H9 (cell line): ENCODE results near the gene EEF2K. TPM values are rescaled to one million over a fixed set of nuclear protein-coding genes. Genes with fewer than 3 reads are reported as not detected.

ENCODE experiments used
- DNase-seq: peaks from one replicate; pipeline ENCODE4 v3.0.0-alpha.2; 2017
- H2AFZ ChIP-seq: one replicate; pipeline ENCODE4 v1.6.1; 2013; ENCODE audit warnings: mild to moderate bottlenecking, low read length, control low read depth, moderate library complexity
- H2AK5ac ChIP-seq: 2 replicates; pipeline ENCODE4 v1.6.1; 2013; ENCODE audit warnings: low read length, control low read depth, mixed read lengths; ENCODE audit not compliant: insufficient read length
- H2BK120ac ChIP-seq: one replicate; pipeline ENCODE4 v1.6.1; 2013; ENCODE audit warnings: low read depth, mild to moderate bottlenecking, low read length, control low read depth, inconsistent platforms; ENCODE audit not compliant: poor library complexity, severe bottlenecking
- H2BK12ac ChIP-seq: 2 replicates; pipeline ENCODE4 v1.6.1; 2013; ENCODE audit warnings: low read length, control low read depth, mixed read lengths, low read depth; ENCODE audit not compliant: insufficient read length
- H2BK15ac ChIP-seq: 2 replicates; pipeline ENCODE4 v1.6.1; 2013; ENCODE audit warnings: low read depth, low read length, control low read depth
- H2BK20ac ChIP-seq: one replicate; pipeline ENCODE4 v1.6.1; 2013; ENCODE audit warnings: low read depth, mild to moderate bottlenecking, low read length, control low read depth, inconsistent platforms; ENCODE audit not compliant: poor library complexity, severe bottlenecking
- H2BK5ac ChIP-seq: 2 replicates; pipeline ENCODE4 v1.6.1; 2013; ENCODE audit warnings: low read length, control low read depth, mixed read lengths; ENCODE audit not compliant: insufficient read length
- H3K14ac ChIP-seq: 2 replicates; pipeline ENCODE4 v1.6.1; 2013; ENCODE audit warnings: low read length, control low read depth; ENCODE audit not compliant: insufficient read depth
- H3K18ac ChIP-seq: 2 replicates; pipeline ENCODE4 v1.6.1; 2013; ENCODE audit warnings: low read depth, mild to moderate bottlenecking, mixed read lengths, low read length, control low read depth; ENCODE audit not compliant: insufficient read length
- H3K23ac ChIP-seq: 2 replicates; pipeline ENCODE4 v1.6.1; 2013; ENCODE audit warnings: low read length, control low read depth, mixed read lengths, low read depth; ENCODE audit not compliant: insufficient read length
- H3K23me2 ChIP-seq: 2 replicates; pipeline ENCODE4 v1.6.1; 2013; ENCODE audit warnings: low read depth, mild to moderate bottlenecking, mixed read lengths, low read length, control low read depth; ENCODE audit not compliant: insufficient read length, poor library complexity, severe bottlenecking
- H3K27ac ChIP-seq: 2 replicates; pipeline ENCODE4 v1.5.1; 2013; ENCODE audit warnings: low read length, control low read depth, mixed read lengths, low read depth; ENCODE audit not compliant: insufficient read length
- H3K27me3 ChIP-seq: 2 replicates; pipeline ENCODE4 v1.6.1; 2013; ENCODE audit warnings: low read length, control low read depth, inconsistent platforms; ENCODE audit not compliant: insufficient read depth
- H3K4ac ChIP-seq: 2 replicates; pipeline ENCODE4 v1.6.1; 2013; ENCODE audit warnings: low read depth, mild to moderate bottlenecking, control low read depth, inconsistent platforms, low read length, moderate library complexity
- H3K4me1 ChIP-seq: 2 replicates; pipeline ENCODE4 v1.6.1; 2013; ENCODE audit warnings: low read length, control low read depth, inconsistent platforms; ENCODE audit not compliant: insufficient read depth
- H3K4me2 ChIP-seq: 2 replicates; pipeline ENCODE4 v1.6.1; 2013; ENCODE audit warnings: low read length, control low read depth, mixed read lengths; ENCODE audit not compliant: insufficient read length, insufficient read depth
- H3K56ac ChIP-seq: 2 replicates; pipeline ENCODE4 v1.6.1; 2013; ENCODE audit warnings: low read depth, mild to moderate bottlenecking, mixed read lengths, low read length, control low read depth; ENCODE audit not compliant: insufficient read length
- H3K79me1 ChIP-seq: 2 replicates; pipeline ENCODE4 v1.6.1; 2013; ENCODE audit warnings: low read depth, mild to moderate bottlenecking, moderate library complexity, low read length, control low read depth, inconsistent platforms; ENCODE audit not compliant: insufficient read depth, poor library complexity, severe bottlenecking
- H3K79me2 ChIP-seq: 2 replicates; pipeline ENCODE4 v1.6.1; 2013; ENCODE audit warnings: low read length, control low read depth, inconsistent platforms; ENCODE audit not compliant: insufficient read depth
- H3K9ac ChIP-seq: 2 replicates; pipeline ENCODE4 v1.6.1; 2013; ENCODE audit warnings: low read length, control low read depth, mixed read lengths; ENCODE audit not compliant: insufficient read length; ENCODE audit errors: extremely low read depth
- H3K9me3 ChIP-seq: one replicate; pipeline ENCODE4 v1.6.1; 2013; ENCODE audit warnings: low read depth, low read length, inconsistent platforms; ENCODE audit not compliant: control insufficient read depth
- H3T11ph ChIP-seq: one replicate; pipeline ENCODE4 v1.6.1; 2013; ENCODE audit warnings: mild to moderate bottlenecking, low read length, control low read depth, inconsistent platforms
- H4K20me1 ChIP-seq: one replicate; pipeline ENCODE4 v1.6.1; 2013; ENCODE audit not compliant: control insufficient read depth, insufficient read length, insufficient read depth
- H4K5ac ChIP-seq: 2 replicates; pipeline ENCODE4 v1.6.1; 2013; ENCODE audit warnings: low read depth, mild to moderate bottlenecking, mixed read lengths, low read length, control low read depth; ENCODE audit not compliant: insufficient read length
- H4K8ac ChIP-seq: replicated peaks from 2 replicates; pipeline ENCODE4 v1.6.1; 2013; ENCODE audit warnings: low read length, control low read depth, mixed read lengths, low read depth; ENCODE audit not compliant: insufficient read length
- H4K91ac ChIP-seq: 2 replicates; pipeline ENCODE4 v1.6.1; 2013; ENCODE audit warnings: low read depth, mild to moderate bottlenecking, moderate library complexity, mixed read lengths, low read length, control low read depth; ENCODE audit not compliant: insufficient read length
- H3K27ac Mint-ChIP-seq, 3 experiments: 2 replicates in 2 of 3; 3 replicates in 1 of 3; pipeline ENCODE4 v1.8.0; 2020 to 2021; ENCODE audit warnings: mixed read lengths in 3 of 3, mild to moderate bottlenecking in 1 of 3, moderate library complexity in 1 of 3
- H3K27me3 Mint-ChIP-seq: 2 replicates; pipeline ENCODE4 v1.8.0; 2021; ENCODE audit warnings: low read depth, mild to moderate bottlenecking, moderate library complexity, mixed read lengths
- H3K36me3 Mint-ChIP-seq, 3 experiments: 2 replicates in 2 of 3; 3 replicates in 1 of 3; pipeline ENCODE4 v1.8.0; 2020 to 2021; ENCODE audit warnings: low read depth in 3 of 3, mixed read lengths in 3 of 3; ENCODE audit not compliant: insufficient read depth in 1 of 3
- H3K4me1 Mint-ChIP-seq, 2 experiments: 2 replicates each; pipeline ENCODE4 v1.8.0; 2020; ENCODE audit warnings: mixed read lengths in 2 of 2
- H3K4me3 Mint-ChIP-seq, 2 experiments: 2 replicates in 1 of 2; 3 replicates in 1 of 2; pipeline ENCODE4 v1.8.0; 2020 to 2021; ENCODE audit warnings: mild to moderate bottlenecking in 2 of 2, mixed read lengths in 2 of 2, moderate library complexity in 1 of 2
- H3K9me3 Mint-ChIP-seq, 2 experiments: 2 replicates in 1 of 2; 3 replicates in 1 of 2; pipeline ENCODE4 v1.8.0; 2020; ENCODE audit warnings: mild to moderate bottlenecking in 2 of 2, mixed read lengths in 2 of 2, moderate library complexity in 1 of 2
- CTCF ChIP-seq: fragments of 200-600 bp; sonication (generic); conservative IDR thresholded peaks from 3 replicates; pipeline ENCODE4 v1.8.0; 2021; ENCODE audit warnings: antibody characterized with exemption, mild to moderate bottlenecking
- WGBS: extraction: QIAGEN DNeasy Blood & Tissue Kit; methylation state at CpG from one replicate; pipeline ENCODE4 v1.1.7; 2013; ENCODE audit warnings: missing lambda C conversion rate, low lambda C conversion rate, mixed read lengths; ENCODE audit not compliant: insufficient read length; ENCODE audit errors: extremely low coverage; 5-methylcytosine and 5-hydroxymethylcytosine counted together
- total RNA-seq: library from RNA; stranded (reverse); gene quantifications from 2 replicates; pipeline ENCODE4 v1.2.1, GENCODE V29; 2021

Gene EEF2K
- total RNA-seq, 1 experiment from 2014 or later, result 20.7 TPM

GRCh38 chr16:22328081-22328725 is 122.1 kb downstream of the EEF2K start:
- no peak for DNase-seq
- Histone ChIP-seq H2AFZ (no peak overlapping the region), H3K9ac (no peak overlapping the region), H3K4me1 (no peaks in the 10 kb centered on the region), H2BK12ac (no peak overlapping the region), H3K9me3 (no peaks in the 10 kb centered on the region), H2BK120ac (no peak overlapping the region), H4K91ac (no peak overlapping the region), H3K14ac (no peak overlapping the region), H3K79me2 (no peaks in the 10 kb centered on the region), H2BK20ac (no peak overlapping the region), H3K18ac (no peak overlapping the region), H3K27ac (no peak overlapping the region), H3K23ac (no peak overlapping the region), H3K56ac (no peak overlapping the region), H4K20me1 (no peaks in the 10 kb centered on the region), H3T11ph (no peak overlapping the region), H4K8ac (no peak overlapping the region), H3K4ac (no peak overlapping the region), H3K4me2 (no peak overlapping the region), H2BK5ac (no peak overlapping the region), H2BK15ac (no peak overlapping the region), H2AK5ac (no peak overlapping the region), H3K27me3 (no peaks in the 10 kb centered on the region), H4K5ac (no peak overlapping the region), H3K23me2 (no peaks in the 10 kb centered on the region), H3K79me1 (no peaks in the 10 kb centered on the region)
- Mint-ChIP-seq H3K36me3 (peaks cover 34 to 92% (median 77%) of the 10 kb centered on the region in 3 experiments), H3K27ac (no peak overlapping the region; a peak in 1 of 7 replicates), H3K4me3 (no peak overlapping the region), H3K4me1 (no peaks in the 10 kb centered on the region), H3K27me3 (no peaks in the 10 kb centered on the region; the same call in none of the 2 replicates), H3K9me3 (no peaks in the 10 kb centered on the region)
- WGBS, result no CpG with 5 or more reads among the region's 10 CpGs
- TF ChIP-seq CTCF, result no peak
